22Rv1 (cell line): ENCODE results near the gene PLSCR2.
"Not testable (repeated sequence)": the region's sequence is repeated elsewhere in the genome, so short reads cannot be mapped to it uniquely, and the experiment has no call there.

Source experiments
- H3K27ac ChIP-seq: fragments of 450-650 bp; 2 replicates; pipeline ENCODE4 v1.5.1; 2017
- CTCF ChIP-seq: fragments of 450-650 bp; IDR thresholded peaks from 2 replicates; pipeline ENCODE4 v1.5.1; 2017; ENCODE audit warnings: mild to moderate bottlenecking
- ZFX ChIP-seq: fragments of 450-650 bp; IDR thresholded peaks from 2 replicates; pipeline ENCODE4 v1.6.1; 2017; ENCODE audit warnings: antibody characterized with exemption, borderline replicate concordance

The PLSCR2 gene

GRCh38 chr3:146496726-146497125 is 27.4 kb upstream of the PLSCR2 start:
- H3K27ac ChIP-seq = no peak overlapping the region
- TF ChIP-seq ZFX = no peak
- no peak for TF ChIP-seq CTCF

- H3K27ac ChIP-seq = no peak overlapping the region
- TF ChIP-seq ZFX (no peak), CTCF (no peak)
Measured at GRCh38 chr3:146496251-146496650, 26.9 kb upstream of the PLSCR2 start.

GRCh38 chr3:146493761-146494160 is 24.4 kb upstream of the PLSCR2 start:
- TF ChIP-seq ZFX = no peak
- TF ChIP-seq CTCF = no peak
- no peak overlapping the region for H3K27ac ChIP-seq

DNA sequence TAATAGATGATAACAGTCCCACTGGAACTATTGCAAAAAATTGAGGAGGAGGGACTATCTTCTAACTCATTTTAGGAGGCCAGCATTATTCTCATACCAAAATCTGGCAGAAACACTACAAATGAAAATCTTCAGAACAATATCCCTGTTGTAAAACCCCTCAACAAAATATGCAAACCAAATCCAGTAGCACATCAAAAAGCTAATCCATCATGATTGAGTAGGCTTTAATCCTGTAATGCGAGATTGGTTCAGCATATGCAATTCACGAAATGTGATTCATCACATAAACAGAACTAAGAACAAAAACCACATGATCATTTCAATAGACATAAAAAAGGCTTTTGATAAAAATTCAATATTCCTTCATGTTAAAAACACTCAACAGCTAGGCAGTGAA is 23.9 kb upstream of the PLSCR2 start:
- TF ChIP-seq ZFX (no peak), CTCF (no peak)
- no peak overlapping the region for H3K27ac ChIP-seq

- H3K27ac ChIP-seq = no peak overlapping the region
- TF ChIP-seq ZFX = no peak
- no peak for TF ChIP-seq CTCF
Measured at GRCh38 chr3:146491303-146491702, 21.9 kb upstream of the PLSCR2 start.

DNA sequence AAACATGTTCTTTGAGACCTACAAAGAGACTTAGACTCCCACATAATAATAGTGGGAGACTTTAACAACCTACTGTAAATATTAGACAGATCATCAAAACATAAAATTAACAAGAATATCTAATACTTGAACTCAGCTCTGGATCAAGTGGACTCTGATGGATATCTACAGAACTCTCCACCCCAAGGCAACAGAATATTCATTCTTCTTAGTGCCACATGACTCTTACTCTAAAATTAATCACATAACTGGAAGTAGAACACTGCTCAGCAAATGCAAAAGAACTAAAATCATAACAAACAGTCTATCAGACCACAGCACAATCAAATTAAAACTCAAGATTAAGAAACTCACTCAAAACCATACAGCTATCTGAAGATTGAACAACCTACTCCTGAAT is 15.9 kb upstream of the PLSCR2 start:
- no peak for TF ChIP-seq CTCF
- H3K27ac ChIP-seq = no peak overlapping the region

DNA sequence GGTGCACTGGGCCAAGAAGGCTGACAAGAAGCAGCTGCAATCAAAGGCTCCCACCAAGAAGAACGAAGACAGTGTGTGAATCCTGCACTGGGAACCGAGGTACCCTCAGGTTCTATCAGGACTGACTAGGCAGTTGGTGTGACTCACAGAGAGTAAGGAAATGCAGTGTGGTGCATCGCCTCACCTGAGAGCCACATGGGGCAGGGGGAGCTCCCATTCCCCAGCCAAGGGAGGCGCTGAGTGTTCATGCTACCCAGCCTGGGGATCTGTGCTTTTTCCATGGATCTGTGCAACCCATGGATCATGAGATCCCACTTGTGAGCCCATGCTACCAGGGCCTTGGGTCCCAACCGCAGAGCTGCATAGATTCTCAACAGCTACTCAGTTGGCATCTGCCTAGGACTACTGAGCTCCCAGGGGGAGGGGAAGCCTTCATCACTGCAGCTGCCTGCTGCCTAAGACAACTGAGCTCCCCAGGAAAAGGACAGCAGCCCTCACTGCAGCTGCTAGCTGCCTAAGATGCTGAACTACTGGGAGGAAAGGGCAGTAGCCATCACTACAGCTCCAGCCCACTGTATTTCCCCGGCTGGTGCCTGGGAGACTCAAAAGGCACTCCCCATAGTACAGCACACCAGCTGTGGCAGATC is 6.9 kb upstream of the PLSCR2 start:
- no peak for TF ChIP-seq ZFX
- TF ChIP-seq CTCF = no peak
- no peak overlapping the region for H3K27ac ChIP-seq

DNA sequence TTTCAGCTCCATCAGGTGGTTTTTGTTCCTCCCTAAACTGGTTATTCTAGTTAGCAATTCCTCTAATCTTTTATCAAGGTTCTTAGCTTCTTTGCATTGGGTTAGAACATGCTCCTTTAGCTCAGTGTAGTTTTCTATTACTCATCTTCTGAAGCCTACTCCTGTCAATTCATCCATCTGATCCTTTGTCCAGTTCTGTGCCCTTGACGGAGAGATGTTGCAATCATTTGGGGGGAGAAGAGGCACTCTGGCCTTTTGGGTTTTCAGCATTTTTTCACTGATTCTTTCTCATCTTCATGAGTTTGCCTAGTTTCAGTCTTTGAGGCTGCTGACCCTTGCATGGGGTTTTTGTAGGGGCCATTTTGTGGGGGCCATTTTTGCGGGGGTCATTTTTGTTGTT is 5.6 kb upstream of the PLSCR2 start:
- H3K27ac ChIP-seq = not testable (repeated sequence)
